NCI-H1105 (cell line): ENCODE results near the gene ZNF181.

Source experiments
- DNase-seq: peaks from one replicate; lab custom pipeline; 2025; lab: John Stamatoyannopoulos, UW

ZNF181 gene

GRCh38 chr19:34759218-34759917 lies 25.3 kb downstream of the ZNF181 start:
- no peak for DNase-seq

- DNase-seq, result no peak
Measured at GRCh38 chr19:34766386-34766785, 32.3 kb downstream of the ZNF181 start.

GRCh38 chr19:34767951-34768350 lies 33.9 kb downstream of the ZNF181 start:
- DNase-seq, result no peak

- DNase-seq, result peak; percentile 89
Measured at GRCh38 chr19:34772697-34773554, 38.9 kb downstream of the ZNF181 start, which contains the start of gene ZNF599. ZNF599 (minus strand) TSS chr19:34773215; CDS start chr19:34772841, 374 bp downstream.

GRCh38 chr19:34773555-34773864 lies 39.5 kb downstream of the ZNF181 start:
- DNase-seq, result no peak

GRCh38 chr19:34774857-34775256 lies 40.8 kb downstream of the ZNF181 start:
- no peak for DNase-seq

GRCh38 chr19:34778342-34778741 lies 44.3 kb downstream of the ZNF181 start:
- DNase-seq, result no peak

GRCh38 chr19:34779652-34780051 lies 45.6 kb downstream of the ZNF181 start:
- DNase-seq, result no peak

- no peak for DNase-seq
Measured at GRCh38 chr19:34786236-34786635, 52.2 kb downstream of the ZNF181 start.

- DNase-seq, result no peak
Measured at GRCh38 chr19:34787059-34787824, 53.2 kb downstream of the ZNF181 start.

GRCh38 chr19:34788074-34788473 lies 54.0 kb downstream of the ZNF181 start:
- no peak for DNase-seq

- DNase-seq, result no peak
Measured at GRCh38 chr19:34793565-34793964, 59.5 kb downstream of the ZNF181 start.

- no peak for DNase-seq
Measured at GRCh38 chr19:34794066-34794960, 60.3 kb downstream of the ZNF181 start.
